GM06990 (cell line): Measurements from ENCODE around the gene ZNF79.

Source experiments
- DNase-seq: peaks from one replicate; pipeline ENCODE4 v3.0.0-alpha.2; 2011; ENCODE audit not compliant: insufficient read length; ENCODE audit errors: extremely low read depth
- H3K27me3 ChIP-seq: replicated peaks from 2 replicates; pipeline ENCODE4 v1.6.0; 2011; ENCODE audit warnings: low read length; ENCODE audit not compliant: control insufficient read depth, insufficient read depth
- H3K36me3 ChIP-seq: 2 replicates; pipeline ENCODE4 v1.5.1; 2011; ENCODE audit warnings: low read length; ENCODE audit not compliant: control insufficient read depth, insufficient read depth
- H3K4me3 ChIP-seq: replicated peaks from 2 replicates; pipeline ENCODE4 v1.5.1; 2011; ENCODE audit warnings: low read depth, mild to moderate bottlenecking, control low read depth, low read length
- TF ChIP-seq, protein P1 (sequence below): IDR thresholded peaks from 2 replicates; pipeline ENCODE4 v1.5.1; 2011; ENCODE audit warnings: low read length, control low read depth, mild to moderate bottlenecking, inconsistent platforms; ENCODE audit not compliant: insufficient read depth, poor library complexity, severe bottlenecking

Gene ZNF79

DNA sequence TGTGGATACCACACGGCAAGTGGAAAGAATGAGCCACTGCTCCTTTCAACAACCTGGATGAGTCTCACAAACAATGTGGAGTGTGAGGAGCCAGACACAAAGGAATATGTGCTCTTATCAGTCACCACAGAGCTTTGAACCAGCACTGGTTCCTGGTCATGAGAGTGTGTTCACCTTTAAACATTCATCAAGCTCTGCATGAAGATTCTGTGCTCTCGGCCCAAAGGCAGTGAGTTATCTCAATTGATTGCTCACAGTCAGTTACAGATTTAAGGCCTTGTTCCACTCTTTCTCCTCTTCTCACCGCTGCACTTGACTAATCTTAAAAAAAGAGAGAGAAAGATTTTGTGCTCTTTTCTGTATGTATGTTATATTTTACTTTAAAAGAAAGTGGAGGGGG lies 46.5 kb downstream of the ZNF79 start:
- Histone ChIP-seq H3K4me3 (no peak overlapping the region), H3K36me3 (peaks cover 17% of the 10 kb centered on the region), H3K27me3 (no peaks in the 10 kb centered on the region)
- no peak for DNase-seq
- TF ChIP-seq, protein P1, sequence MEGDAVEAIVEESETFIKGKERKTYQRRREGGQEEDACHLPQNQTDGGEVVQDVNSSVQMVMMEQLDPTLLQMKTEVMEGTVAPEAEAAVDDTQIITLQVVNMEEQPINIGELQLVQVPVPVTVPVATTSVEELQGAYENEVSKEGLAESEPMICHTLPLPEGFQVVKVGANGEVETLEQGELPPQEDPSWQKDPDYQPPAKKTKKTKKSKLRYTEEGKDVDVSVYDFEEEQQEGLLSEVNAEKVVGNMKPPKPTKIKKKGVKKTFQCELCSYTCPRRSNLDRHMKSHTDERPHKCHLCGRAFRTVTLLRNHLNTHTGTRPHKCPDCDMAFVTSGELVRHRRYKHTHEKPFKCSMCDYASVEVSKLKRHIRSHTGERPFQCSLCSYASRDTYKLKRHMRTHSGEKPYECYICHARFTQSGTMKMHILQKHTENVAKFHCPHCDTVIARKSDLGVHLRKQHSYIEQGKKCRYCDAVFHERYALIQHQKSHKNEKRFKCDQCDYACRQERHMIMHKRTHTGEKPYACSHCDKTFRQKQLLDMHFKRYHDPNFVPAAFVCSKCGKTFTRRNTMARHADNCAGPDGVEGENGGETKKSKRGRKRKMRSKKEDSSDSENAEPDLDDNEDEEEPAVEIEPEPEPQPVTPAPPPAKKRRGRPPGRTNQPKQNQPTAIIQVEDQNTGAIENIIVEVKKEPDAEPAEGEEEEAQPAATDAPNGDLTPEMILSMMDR = no peak

DNA sequence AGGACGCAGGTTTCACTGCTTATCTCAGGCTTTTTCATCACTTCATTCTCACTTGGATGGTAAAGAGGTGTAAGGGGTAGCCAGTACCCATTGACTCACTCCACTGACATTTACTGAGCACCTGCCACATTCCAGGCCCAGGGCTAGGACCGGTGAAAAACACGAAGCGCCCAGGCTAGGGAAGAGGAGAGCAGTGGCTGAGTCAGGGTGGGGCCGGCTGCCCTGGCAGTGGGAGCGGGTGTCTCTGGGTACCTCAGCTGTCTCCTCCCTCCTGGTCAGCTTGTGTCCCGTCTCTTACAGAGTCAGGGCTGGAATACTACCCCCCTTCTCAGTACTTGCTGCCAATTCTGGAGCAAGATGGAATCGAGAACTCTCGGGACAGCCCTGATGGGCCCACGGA lies 49.3 kb downstream of the ZNF79 start:
- TF ChIP-seq, protein P1 = no peak
- peaks cover 10% of the 10 kb centered on the region for H3K36me3 ChIP-seq
- no peak for DNase-seq

DNA sequence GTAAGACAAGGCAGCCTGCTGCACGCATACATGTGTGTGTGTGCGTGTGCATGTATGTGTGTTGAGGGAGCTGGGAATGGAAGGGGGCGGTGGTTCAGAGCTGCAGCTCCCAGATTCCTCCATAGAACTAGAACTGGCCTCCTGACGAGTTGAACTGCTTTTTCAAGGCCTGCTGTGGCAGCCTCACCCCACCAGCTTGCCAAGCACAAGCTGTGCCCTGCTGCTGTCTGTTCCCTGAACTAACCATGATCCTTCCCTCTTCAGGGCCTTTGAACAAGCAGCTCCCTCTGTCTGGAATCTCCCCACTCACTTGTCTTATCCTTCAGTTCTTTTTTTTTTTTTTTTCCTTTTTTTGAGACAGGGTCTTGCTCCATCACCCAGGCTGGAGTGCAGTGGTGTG lies 49.8 kb downstream of the ZNF79 start:
- TF ChIP-seq, protein P1 = no peak
- DNase-seq = no peak
- Histone ChIP-seq H3K4me3 (no peak overlapping the region), H3K36me3 (peaks cover 10% of the 10 kb centered on the region), H3K27me3 (no peaks in the 10 kb centered on the region)

More for the DNA sequence above, 49.3 kb downstream of the ZNF79 start:
- Histone ChIP-seq H3K27me3 (no peaks in the 10 kb centered on the region), H3K4me3 (no peak overlapping the region)

DNA sequence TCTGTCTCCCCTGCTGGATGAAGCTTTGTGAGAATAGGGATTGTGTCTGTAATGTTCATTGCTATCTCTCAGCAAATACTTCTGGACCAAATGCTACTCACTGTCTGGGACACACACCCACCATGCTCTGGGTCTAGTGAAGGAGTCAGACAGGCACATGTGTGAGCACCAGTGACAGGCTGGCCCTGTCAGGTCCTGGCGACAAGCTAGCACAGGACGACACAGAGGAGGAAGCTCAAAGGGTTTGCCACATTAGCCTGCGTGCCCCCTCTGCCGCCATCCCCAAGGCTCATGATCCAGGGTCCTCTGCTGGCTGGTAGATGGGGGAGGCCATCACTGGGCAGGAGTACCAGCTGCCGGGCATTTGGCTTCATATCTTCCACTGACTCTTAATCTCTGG lies 50.4 kb downstream of the ZNF79 start:
- Histone ChIP-seq H3K36me3 (peaks cover 14% of the 10 kb centered on the region), H3K27me3 (no peaks in the 10 kb centered on the region), H3K4me3 (no peak overlapping the region)
- TF ChIP-seq, protein P1 = no peak
- no peak for DNase-seq

DNA sequence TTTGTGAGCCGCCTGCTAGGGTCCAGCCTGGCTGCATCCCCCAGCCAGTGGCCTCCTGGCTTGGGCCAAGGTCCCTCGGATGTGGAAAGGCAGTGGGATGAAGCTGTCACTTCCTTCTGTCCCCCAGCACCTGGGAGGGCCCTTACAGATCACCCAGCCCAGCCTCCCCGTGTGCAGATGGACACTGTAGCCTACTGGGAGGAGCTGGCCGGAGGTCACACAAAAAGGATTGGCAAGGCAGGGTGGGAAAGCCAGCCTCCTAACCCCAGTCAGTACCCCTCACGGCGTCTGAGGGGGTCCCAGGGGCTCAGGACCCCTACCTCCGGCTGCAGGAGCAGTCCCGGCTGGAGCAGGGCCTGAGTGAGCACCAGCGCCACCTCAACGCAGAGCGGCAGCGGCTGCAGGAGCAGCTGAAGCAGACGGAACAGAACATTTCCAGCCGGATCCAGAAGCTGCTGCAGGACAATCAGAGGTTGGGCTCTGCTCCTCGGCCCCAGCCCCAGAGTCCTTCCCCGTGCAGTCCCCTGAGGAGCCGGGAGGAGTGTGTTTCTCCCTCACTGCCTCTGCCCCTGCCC lies 55.4 kb downstream of the ZNF79 start:
- no peak for DNase-seq
- no peaks in the 10 kb centered on the region for H3K27me3 ChIP-seq
- no peak overlapping the region for H3K4me3 ChIP-seq
- H3K36me3 ChIP-seq = peaks cover 10% of the 10 kb centered on the region
- TF ChIP-seq, protein P1 = no peak

DNA sequence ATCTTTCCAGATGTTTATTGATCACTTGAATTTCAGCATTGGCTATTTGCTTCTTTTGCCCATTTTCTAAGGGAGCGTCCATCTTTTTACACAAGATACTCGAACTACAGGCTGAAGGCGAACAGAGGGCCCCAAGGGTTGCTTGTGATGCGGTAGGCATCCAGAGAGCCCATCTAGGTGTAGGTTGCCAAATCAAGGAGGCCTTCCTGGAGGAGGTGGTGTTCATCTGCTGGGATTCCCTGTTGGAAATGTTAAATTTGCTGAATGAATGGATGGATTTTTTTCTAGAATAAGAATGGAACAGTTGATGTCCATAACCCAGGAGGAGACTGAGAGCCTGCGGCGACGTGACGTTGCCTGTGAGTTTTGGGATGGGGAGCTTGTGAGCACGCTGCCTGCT lies 58.5 kb downstream of the ZNF79 start:
- H3K36me3 ChIP-seq = peaks cover 15% of the 10 kb centered on the region

More for the DNA sequence above, 58.5 kb downstream of the ZNF79 start:
- TF ChIP-seq, protein P1 = no peak
- no peaks in the 10 kb centered on the region for H3K27me3 ChIP-seq
- H3K4me3 ChIP-seq = no peak overlapping the region
- DNase-seq = no peak
